GM18867 (cell line): Measurements from ENCODE around the gene SLC12A6.

Experiments used
- ATAC-seq: cut with Tn5 transposase; IDR thresholded peaks from one replicate; pipeline ENCODE4 v1.9.1; 2021; ENCODE audit warnings: mild to moderate bottlenecking, moderate library complexity; ENCODE audit not compliant: unreplicated experiment

Gene SLC12A6

GRCh38 chr15:34271493-34271892 is 66.1 kb downstream of the SLC12A6 start:
- ATAC-seq = no peak

- ATAC-seq = no peak
Observed at GRCh38 chr15:34266751-34267150, 70.8 kb downstream of the SLC12A6 start.

GRCh38 chr15:34264076-34264475 is 73.5 kb downstream of the SLC12A6 start:
- ATAC-seq = no peak

GRCh38 chr15:34262362-34262761 is 75.2 kb downstream of the SLC12A6 start:
- no peak for ATAC-seq

- ATAC-seq = no peak
Observed at GRCh38 chr15:34259566-34259965, 78.0 kb downstream of the SLC12A6 start.

- no peak for ATAC-seq
Observed at GRCh38 chr15:34258151-34258550, 79.4 kb downstream of the SLC12A6 start.

GRCh38 chr15:34252545-34252944 is 85.0 kb downstream of the SLC12A6 start:
- no peak for ATAC-seq

GRCh38 chr15:34248190-34248589 is 89.4 kb downstream of the SLC12A6 start:
- ATAC-seq = no peak

GRCh38 chr15:34246276-34246976 is 91.2 kb downstream of the SLC12A6 start:
- ATAC-seq = no peak

- ATAC-seq = no peak
Observed at GRCh38 chr15:34243226-34243625, 94.4 kb downstream of the SLC12A6 start.

GRCh38 chr15:34242331-34242710 is 95.3 kb downstream of the SLC12A6 start:
- no peak for ATAC-seq

GRCh38 chr15:34241376-34242330 is 95.9 kb downstream of the SLC12A6 start:
- ATAC-seq = no peak

- ATAC-seq = no peak
Observed at GRCh38 chr15:34240537-34240936, 97.0 kb downstream of the SLC12A6 start.

- no peak for ATAC-seq
Observed at GRCh38 chr15:34239151-34239808, 98.3 kb downstream of the SLC12A6 start.

GRCh38 chr15:34233614-34234013 is 104.0 kb downstream of the SLC12A6 start:
- no peak for ATAC-seq

GRCh38 chr15:34223904-34224596 is 113.5 kb downstream of the SLC12A6 start:
- ATAC-seq = no peak

GRCh38 chr15:34217587-34218225 is 119.9 kb downstream of the SLC12A6 start:
- no peak for ATAC-seq

- ATAC-seq = no peak
Observed at GRCh38 chr15:34216527-34217270, 120.9 kb downstream of the SLC12A6 start.

- no peak for ATAC-seq
Observed at GRCh38 chr15:34214135-34214534, 123.4 kb downstream of the SLC12A6 start.

GRCh38 chr15:34213690-34214089 is 123.9 kb downstream of the SLC12A6 start:
- no peak for ATAC-seq
